Stimulated activated naive CD8-positive, alpha-beta T cell treated with anti-CD3 and anti-CD28 coated beads, Interleukin-15, amount 100 ng/mL, for 72 hours (primary cell): ENCODE results near the gene STOX1.
A peak's percentile ranks its signal among the peaks of the same experiment; 100 is the strongest.
"Not testable (repeated sequence)": the region's sequence is repeated elsewhere in the genome, so short reads cannot be mapped to it uniquely, and the experiment has no call there.

ENCODE experiments used
- ATAC-seq: fragments of 150-1000 bp; cut with Tn5 transposase; 2 replicates; pipeline ENCODE4 v1.10.0; 2021; ENCODE audit warnings: mild to moderate bottlenecking, moderate library complexity
- DNase-seq, 2 donors: peaks; one replicate each; pipeline ENCODE4 v3.0.0; 2021 to 2022
- H3K27ac Mint-ChIP-seq, 2 donors: one replicate each; pipeline ENCODE4 v1.8.0; 2022; ENCODE audit warnings: mild to moderate bottlenecking in 2 of 2, mixed read lengths in 2 of 2, moderate library complexity in 2 of 2
- H3K27me3 Mint-ChIP-seq: one replicate; pipeline ENCODE4 v1.8.0; 2022; ENCODE audit warnings: mixed read lengths
- H3K4me1 Mint-ChIP-seq: one replicate; pipeline ENCODE4 v1.8.0; 2022; ENCODE audit warnings: mild to moderate bottlenecking, mixed read lengths
- H3K4me3 Mint-ChIP-seq, 2 donors: one replicate each; pipeline ENCODE4 v1.8.0; 2022; ENCODE audit warnings: mild to moderate bottlenecking in 2 of 2, mixed read lengths in 2 of 2, moderate library complexity in 1 of 2
- H3K9me3 Mint-ChIP-seq, 2 donors: one replicate each; pipeline ENCODE4 v1.8.0; 2022; ENCODE audit warnings: mixed read lengths in 2 of 2

Gene STOX1

DNA sequence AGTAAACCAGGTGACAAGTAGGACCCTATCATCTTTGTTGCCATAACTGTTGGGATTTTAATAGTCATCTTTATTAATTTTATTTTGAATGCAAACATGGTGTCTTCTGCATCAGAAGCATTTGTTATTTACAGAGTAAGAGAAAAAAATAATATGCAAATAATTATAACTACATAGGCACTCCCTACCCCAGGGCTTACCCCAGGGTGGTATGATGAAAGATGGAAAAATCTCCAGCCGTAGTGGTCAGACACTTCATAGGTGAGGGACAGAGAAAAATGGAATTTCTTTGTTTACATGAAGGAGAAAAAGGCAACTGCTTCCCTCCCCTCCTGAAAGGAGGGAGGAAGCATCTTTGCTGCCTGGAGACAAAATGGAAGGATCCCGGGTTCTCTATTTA is 29.7 kb downstream of the STOX1 start:
- H3K9me3 Mint-ChIP-seq, result peaks cover 14 to 28% of the 10 kb centered on the region in 2 donors
- no peaks in the 10 kb centered on the region for H3K4me1 Mint-ChIP-seq
- DNase-seq (no peak), ATAC-seq (no peak)
- no peak overlapping the region for H3K4me3 Mint-ChIP-seq
- no peaks in the 10 kb centered on the region for H3K27me3 Mint-ChIP-seq
- no peak overlapping the region for H3K27ac Mint-ChIP-seq

DNA sequence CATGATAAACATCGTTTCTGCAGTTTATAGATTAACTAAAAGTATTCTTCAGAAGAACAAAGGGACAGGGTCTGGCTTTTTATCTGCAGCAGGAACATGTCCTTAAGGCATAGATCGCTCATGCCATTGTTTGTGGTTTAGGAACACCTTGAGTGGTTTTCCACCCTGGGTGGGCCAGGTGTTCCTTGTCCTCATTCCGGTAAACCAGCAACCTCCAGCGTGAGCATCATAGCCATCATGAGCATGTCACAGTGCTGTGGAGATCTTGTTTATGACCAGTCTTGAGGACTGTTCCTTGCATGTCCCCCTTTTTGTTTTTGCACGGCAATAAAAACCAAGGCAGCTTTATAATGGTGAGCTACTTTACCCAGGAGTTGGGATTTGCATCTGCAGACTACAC is 33.9 kb downstream of the STOX1 start:
- Mint-ChIP-seq H3K4me1 (peaks cover 3% of the 10 kb centered on the region), H3K9me3 (peaks cover 16 to 38% of the 10 kb centered on the region in 2 donors), H3K4me3 (no peak overlapping the region), H3K27me3 (no peaks in the 10 kb centered on the region), H3K27ac (no peak overlapping the region)
- ATAC-seq (no peak), DNase-seq (no peak)

DNA sequence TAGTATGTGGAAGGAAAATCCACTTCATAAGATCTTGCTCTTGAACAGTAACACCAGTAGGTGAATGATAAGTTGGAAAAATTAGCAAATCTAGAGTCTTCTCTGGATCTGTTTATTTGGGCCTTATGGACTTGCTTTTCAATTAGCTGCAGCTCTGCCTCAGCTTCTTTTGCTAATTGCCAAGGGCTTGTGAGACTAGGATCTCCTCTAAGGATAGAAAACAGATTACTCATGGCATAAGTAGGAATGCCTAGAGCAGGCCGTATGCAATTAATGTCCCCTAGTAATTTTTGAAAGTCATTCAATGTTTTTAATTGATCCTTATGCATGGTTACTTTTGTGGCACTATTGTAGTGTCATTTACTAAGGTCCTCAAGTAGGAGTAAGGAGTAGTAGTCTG is 37.3 kb downstream of the STOX1 start:
- Mint-ChIP-seq H3K27ac (no peak overlapping the region), H3K27me3 (no peaks in the 10 kb centered on the region), H3K4me3 (no peak overlapping the region), H3K4me1 (peaks cover 8% of the 10 kb centered on the region), H3K9me3 (peaks cover 13 to 40% of the 10 kb centered on the region in 2 donors)
- ATAC-seq (no peak), DNase-seq (no peak)

GRCh38 chr10:68868173-68868572 is 40.8 kb downstream of the STOX1 start:
- not testable (repeated sequence) for ATAC-seq, H3K27me3 Mint-ChIP-seq, DNase-seq, H3K4me3 Mint-ChIP-seq, H3K27ac Mint-ChIP-seq
- H3K9me3 Mint-ChIP-seq, result peaks cover 0 to 15% of the 10 kb centered on the region in 2 donors
- H3K4me1 Mint-ChIP-seq, result peaks cover 21% of the 10 kb centered on the region

GRCh38 chr10:68869623-68870022 is 42.3 kb downstream of the STOX1 start:
- no peak for DNase-seq
- Mint-ChIP-seq H3K9me3 (peaks cover 0 to 15% of the 10 kb centered on the region in 2 donors), H3K27me3 (no peaks in the 10 kb centered on the region), H3K4me3 (no peak overlapping the region), H3K4me1 (peaks cover 21% of the 10 kb centered on the region), H3K27ac (no peak overlapping the region)
- ATAC-seq, result no peak

DNA sequence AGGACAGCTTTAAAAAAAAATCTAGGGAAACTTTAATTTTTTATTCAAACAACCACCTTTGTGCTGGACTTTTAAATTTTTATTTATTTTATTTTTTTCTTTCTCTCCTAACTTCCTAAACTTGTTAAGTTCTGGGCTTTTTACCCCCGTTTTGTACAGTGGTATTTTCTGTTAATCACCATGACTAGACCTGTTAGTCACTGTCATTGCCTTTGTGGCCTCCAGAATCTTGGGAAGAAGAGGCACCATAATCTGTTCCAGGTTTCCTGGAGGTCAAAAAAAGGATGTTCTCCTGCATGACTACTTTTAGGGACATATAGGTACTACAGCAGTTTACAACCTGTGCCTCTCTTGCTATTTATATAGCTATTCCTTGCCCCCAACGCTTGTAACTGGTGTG is 42.7 kb downstream of the STOX1 start:
- H3K4me3 Mint-ChIP-seq, result no peak overlapping the region
- H3K27ac Mint-ChIP-seq, result no peak overlapping the region
- peaks cover 0 to 15% of the 10 kb centered on the region in 2 donors for H3K9me3 Mint-ChIP-seq
- no peaks in the 10 kb centered on the region for H3K27me3 Mint-ChIP-seq
- ATAC-seq (no peak), DNase-seq (no peak)
- H3K4me1 Mint-ChIP-seq, result peaks cover 21% of the 10 kb centered on the region

DNA sequence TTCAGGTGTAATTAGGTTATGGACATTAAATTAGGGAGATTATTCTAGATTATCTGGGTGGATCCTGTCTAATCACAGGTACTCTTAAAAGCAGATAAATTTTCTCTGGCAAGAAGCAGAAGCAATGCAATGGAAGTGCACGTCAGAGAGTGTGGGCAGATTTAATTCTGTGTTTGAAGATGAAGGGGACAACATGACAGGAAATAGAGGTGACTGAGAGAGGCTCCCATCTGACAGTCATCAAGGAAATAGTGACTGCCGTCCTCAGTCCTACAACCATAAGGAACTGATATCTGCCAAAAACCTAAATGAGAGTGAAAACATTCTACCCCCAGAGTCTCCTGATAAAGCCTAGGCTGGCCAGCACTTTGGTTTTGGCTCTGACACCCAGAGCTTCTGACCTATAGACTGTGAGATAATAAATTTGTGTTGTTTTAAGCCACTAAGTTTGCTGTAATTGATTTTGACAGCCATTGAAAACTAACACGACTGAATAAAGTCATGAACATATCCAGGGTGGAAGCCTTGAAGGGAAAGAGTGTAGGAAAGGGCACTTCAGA is 43.3 kb downstream of the STOX1 start:
- no peak overlapping the region for H3K4me3 Mint-ChIP-seq
- peaks cover 0 to 15% of the 10 kb centered on the region in 2 donors for H3K9me3 Mint-ChIP-seq
- DNase-seq, result peak in 1 of 2 donors; percentile 11
- H3K27me3 Mint-ChIP-seq, result no peaks in the 10 kb centered on the region
- no peak overlapping the region for H3K27ac Mint-ChIP-seq
- ATAC-seq, result peak; percentile 74
- H3K4me1 Mint-ChIP-seq, result peaks cover 21% of the 10 kb centered on the region

- Mint-ChIP-seq H3K4me1 (peaks cover 19% of the 10 kb centered on the region), H3K27ac (no peak overlapping the region), H3K27me3 (no peaks in the 10 kb centered on the region), H3K9me3 (peaks cover 0 to 15% of the 10 kb centered on the region in 2 donors), H3K4me3 (no peak overlapping the region)
- no peak for ATAC-seq
- no peak for DNase-seq
These were observed 43.9 kb downstream of the STOX1 start for GRCh38 chr10:68871105-68871711.

GRCh38 chr10:68871731-68872342 is 44.5 kb downstream of the STOX1 start:
- ATAC-seq, result no peak
- peaks cover 13% of the 10 kb centered on the region for H3K4me1 Mint-ChIP-seq
- no peak overlapping the region for H3K4me3 Mint-ChIP-seq
- no peak overlapping the region for H3K27ac Mint-ChIP-seq
- H3K27me3 Mint-ChIP-seq, result no peaks in the 10 kb centered on the region
- peaks cover 0 to 15% of the 10 kb centered on the region in 2 donors for H3K9me3 Mint-ChIP-seq
- DNase-seq, result no peak

- Mint-ChIP-seq H3K4me1 (no peaks in the 10 kb centered on the region), H3K27ac (no peak overlapping the region), H3K4me3 (no peak overlapping the region), H3K27me3 (no peaks in the 10 kb centered on the region), H3K9me3 (no peaks in the 10 kb centered on the region)
- DNase-seq (no peak), ATAC-seq (no peak)
These were observed 49.2 kb downstream of the STOX1 start for GRCh38 chr10:68876246-68877138.

DNA sequence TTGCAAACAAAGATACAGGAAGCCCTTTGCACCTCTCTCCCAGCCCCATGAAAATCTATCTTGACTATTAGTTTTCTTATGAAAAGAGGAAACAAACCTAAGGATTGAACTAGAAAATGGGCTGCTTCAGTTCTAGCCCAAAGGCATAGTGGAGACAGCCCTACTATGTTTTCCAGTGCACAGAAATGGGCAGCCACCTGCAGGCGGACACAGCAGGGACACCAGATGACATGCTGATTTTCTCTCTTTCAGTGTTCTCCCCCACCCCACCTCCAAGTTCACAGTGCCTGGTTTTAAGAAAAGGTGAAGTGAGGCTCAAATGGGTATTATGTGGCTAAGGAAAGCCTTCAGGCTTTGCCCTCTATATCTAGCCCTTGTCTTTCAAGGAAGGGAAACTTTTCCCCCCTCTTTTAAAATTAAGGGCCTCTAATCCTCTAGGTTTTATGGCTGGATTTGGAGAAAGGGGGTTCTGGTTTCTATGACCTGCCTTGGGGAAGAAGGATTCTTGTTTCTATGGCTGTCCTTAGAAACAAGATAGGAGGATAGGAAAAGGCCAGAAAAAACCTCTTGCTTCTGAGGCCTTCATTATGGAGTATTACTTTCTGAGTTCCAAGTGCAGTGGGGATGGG is 50.3 kb downstream of the STOX1 start:
- Mint-ChIP-seq H3K4me3 (no peak overlapping the region), H3K27me3 (no peaks in the 10 kb centered on the region), H3K4me1 (no peaks in the 10 kb centered on the region), H3K27ac (no peak overlapping the region), H3K9me3 (no peaks in the 10 kb centered on the region)
- DNase-seq (no peak), ATAC-seq (no peak)

GRCh38 chr10:68878496-68878895 is 51.2 kb downstream of the STOX1 start:
- H3K4me1 Mint-ChIP-seq, result no peaks in the 10 kb centered on the region
- no peak overlapping the region for H3K4me3 Mint-ChIP-seq
- no peak overlapping the region for H3K27ac Mint-ChIP-seq
- no peaks in the 10 kb centered on the region for H3K27me3 Mint-ChIP-seq
- ATAC-seq (no peak), DNase-seq (no peak)
- no peaks in the 10 kb centered on the region for H3K9me3 Mint-ChIP-seq

GRCh38 chr10:68879628-68880027 is 52.3 kb downstream of the STOX1 start:
- DNase-seq (no peak), ATAC-seq (no peak)
- Mint-ChIP-seq H3K9me3 (no peaks in the 10 kb centered on the region), H3K4me3 (no peak overlapping the region), H3K4me1 (no peaks in the 10 kb centered on the region), H3K27me3 (no peaks in the 10 kb centered on the region), H3K27ac (no peak overlapping the region)

- DNase-seq, result no peak
- Mint-ChIP-seq H3K27ac (no peak overlapping the region), H3K27me3 (no peaks in the 10 kb centered on the region), H3K9me3 (no peaks in the 10 kb centered on the region), H3K4me1 (no peaks in the 10 kb centered on the region), H3K4me3 (no peak overlapping the region)
- ATAC-seq, result no peak
These were observed 52.9 kb downstream of the STOX1 start for GRCh38 chr10:68880181-68880580.

DNA sequence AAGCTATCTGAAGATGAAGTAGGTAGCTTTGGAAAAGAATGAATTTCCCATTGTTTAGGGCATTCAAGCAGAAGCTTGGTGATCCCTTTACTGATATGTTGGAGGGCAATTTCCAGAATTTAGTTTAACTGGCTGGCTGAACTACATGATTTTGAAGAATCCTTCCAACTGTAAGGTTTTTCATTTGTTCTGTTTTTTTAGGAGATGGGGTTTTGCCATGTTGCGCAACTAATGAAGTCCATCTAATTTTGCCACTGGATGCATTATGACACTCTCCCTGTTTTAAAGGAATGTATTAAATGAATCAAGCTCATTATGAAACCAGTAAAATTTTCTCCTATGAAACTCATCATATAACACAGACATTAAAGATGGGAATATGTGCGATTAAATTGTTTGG is 67.7 kb downstream of the STOX1 start:
- Mint-ChIP-seq H3K27ac (no peak overlapping the region), H3K9me3 (no peaks in the 10 kb centered on the region), H3K27me3 (no peaks in the 10 kb centered on the region), H3K4me3 (no peak overlapping the region), H3K4me1 (peaks cover 9% of the 10 kb centered on the region)
- DNase-seq, result no peak
- ATAC-seq, result no peak
